Hepatocyte (in vitro differentiated cells): Measurements from ENCODE around the gene GCC1.

ENCODE experiments used
- EZH2phosphoT487 ChIP-seq: fragments of 200-600 bp; sonication (generic); IDR thresholded peaks from one replicate; pipeline ENCODE4 v1.6.1; 2018; ENCODE audit warnings: antibody characterized with exemption, mild to moderate bottlenecking, low read depth, moderate library complexity; ENCODE audit not compliant: unreplicated experiment, severe bottlenecking
- TF ChIP-seq, protein P1 (sequence below): fragments of 200-600 bp; sonication (generic); IDR thresholded peaks from 2 replicates; pipeline ENCODE4 v1.5.1; 2016; ENCODE audit warnings: antibody characterized with exemption, mild to moderate bottlenecking; ENCODE audit not compliant: poor library complexity

DNA sequence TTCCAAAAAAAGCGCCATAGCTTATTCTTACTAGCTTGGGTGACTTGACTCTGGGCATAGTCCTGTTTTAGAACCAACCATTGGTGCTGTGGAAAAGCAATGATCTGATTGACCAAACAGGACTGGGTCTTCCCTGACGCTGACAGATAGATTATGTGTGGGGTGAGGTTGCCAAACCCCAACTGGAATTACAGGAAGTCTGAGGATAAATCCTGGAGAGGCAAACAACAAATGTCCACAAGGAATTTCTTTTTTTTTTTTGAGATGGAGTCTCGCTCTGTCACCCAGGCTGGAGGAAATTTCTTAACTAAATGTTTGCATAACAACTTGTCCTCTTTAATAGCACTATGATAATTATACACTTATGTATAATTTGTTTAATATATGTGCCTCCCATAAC, 19.2 kb downstream of the GCC1 start:
- TF ChIP-seq, protein P1, sequence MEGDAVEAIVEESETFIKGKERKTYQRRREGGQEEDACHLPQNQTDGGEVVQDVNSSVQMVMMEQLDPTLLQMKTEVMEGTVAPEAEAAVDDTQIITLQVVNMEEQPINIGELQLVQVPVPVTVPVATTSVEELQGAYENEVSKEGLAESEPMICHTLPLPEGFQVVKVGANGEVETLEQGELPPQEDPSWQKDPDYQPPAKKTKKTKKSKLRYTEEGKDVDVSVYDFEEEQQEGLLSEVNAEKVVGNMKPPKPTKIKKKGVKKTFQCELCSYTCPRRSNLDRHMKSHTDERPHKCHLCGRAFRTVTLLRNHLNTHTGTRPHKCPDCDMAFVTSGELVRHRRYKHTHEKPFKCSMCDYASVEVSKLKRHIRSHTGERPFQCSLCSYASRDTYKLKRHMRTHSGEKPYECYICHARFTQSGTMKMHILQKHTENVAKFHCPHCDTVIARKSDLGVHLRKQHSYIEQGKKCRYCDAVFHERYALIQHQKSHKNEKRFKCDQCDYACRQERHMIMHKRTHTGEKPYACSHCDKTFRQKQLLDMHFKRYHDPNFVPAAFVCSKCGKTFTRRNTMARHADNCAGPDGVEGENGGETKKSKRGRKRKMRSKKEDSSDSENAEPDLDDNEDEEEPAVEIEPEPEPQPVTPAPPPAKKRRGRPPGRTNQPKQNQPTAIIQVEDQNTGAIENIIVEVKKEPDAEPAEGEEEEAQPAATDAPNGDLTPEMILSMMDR, result no peak
- no peak for TF ChIP-seq EZH2phosphoT487
